CD8-positive, alpha-beta memory T cell (primary cell): ENCODE results near the gene LCN6. TPM values are rescaled to one million over a fixed set of nuclear protein-coding genes. Genes with fewer than 3 reads are reported as not detected.

Experiments
- CTCF ChIA-PET: fragments of 350-600 bp; sonication (Branson Sonifier 250); formaldehyde crosslinking; loops from one replicate; lab custom pipeline; 2021; ENCODE audit warnings: antibody characterized with exemption; lab: Charles Lee
- POLR2A ChIA-PET: fragments of 350-600 bp; sonication (Branson Sonifier 250); formaldehyde crosslinking; loops from one replicate; lab custom pipeline; 2021; ENCODE audit warnings: antibody characterized with exemption; lab: Charles Lee
- DNase-seq, 5 donors: peaks; one replicate each; pipeline versions ENCODE4 v3.0.0 to v3.0.0-alpha.2; 2020 to 2022; ENCODE audit warnings: mixed read lengths in 1 of 5
- H3K27ac ChIP-seq: one replicate; pipeline ENCODE4 v1.7.0; 2013; ENCODE audit warnings: low read depth, mild to moderate bottlenecking, low read length, moderate library complexity
- H3K27me3 ChIP-seq: 2 replicates; pipeline ENCODE4 v1.7.0; 2013; ENCODE audit warnings: low read length, mild to moderate bottlenecking; ENCODE audit not compliant: insufficient read depth, poor library complexity, severe bottlenecking
- H3K36me3 ChIP-seq: 2 replicates; pipeline ENCODE4 v1.7.0; 2013; ENCODE audit warnings: mild to moderate bottlenecking, low read length, moderate library complexity; ENCODE audit not compliant: insufficient read depth
- H3K4me1 ChIP-seq: 2 replicates; pipeline ENCODE4 v1.7.0; 2013; ENCODE audit warnings: mild to moderate bottlenecking, low read length, moderate library complexity; ENCODE audit not compliant: insufficient read depth
- H3K4me3 ChIP-seq: 2 replicates; pipeline ENCODE4 v1.7.0; 2013; ENCODE audit warnings: mild to moderate bottlenecking, low read length
- H3K9me3 ChIP-seq: 2 replicates; pipeline ENCODE4 v1.7.0; 2013; ENCODE audit warnings: mild to moderate bottlenecking, low read length
- H3K27ac Mint-ChIP-seq, 8 donors: one replicate each; pipeline ENCODE4 v1.8.0; 2020 to 2021; ENCODE audit warnings: mixed read lengths in 8 of 8, mild to moderate bottlenecking in 6 of 8, inconsistent platforms in 3 of 8, moderate library complexity in 3 of 8
- H3K27me3 Mint-ChIP-seq, 2 donors: one replicate each; pipeline ENCODE4 v1.8.0; 2020 to 2021; ENCODE audit warnings: mixed read lengths in 2 of 2, mild to moderate bottlenecking in 1 of 2, moderate library complexity in 1 of 2
- H3K36me3 Mint-ChIP-seq, 3 donors: one replicate each; pipeline ENCODE4 v1.8.0; 2020 to 2021; ENCODE audit warnings: mixed read lengths in 3 of 3, inconsistent platforms in 1 of 3, mild to moderate bottlenecking in 1 of 3
- H3K4me1 Mint-ChIP-seq, 3 donors: one replicate each; pipeline ENCODE4 v1.8.0; 2020 to 2021; ENCODE audit warnings: mixed read lengths in 3 of 3, inconsistent platforms in 1 of 3, mild to moderate bottlenecking in 1 of 3
- H3K4me3 Mint-ChIP-seq, 7 donors: one replicate each; pipeline ENCODE4 v1.8.0; 2020 to 2021; ENCODE audit warnings: mixed read lengths in 7 of 7, mild to moderate bottlenecking in 6 of 7, moderate library complexity in 4 of 7, inconsistent platforms in 2 of 7
- H3K9me3 Mint-ChIP-seq, 5 donors: one replicate each; pipeline ENCODE4 v1.8.0; 2020 to 2022; ENCODE audit warnings: mixed read lengths in 5 of 5, mild to moderate bottlenecking in 3 of 5, moderate library complexity in 2 of 5, inconsistent platforms in 1 of 5
- polyA plus RNA-seq: library from polyadenylated mRNA; unstranded; fragments of 300-500 nt; fragmentation: Illumina TruSeq; gene quantifications from one replicate; pipeline ENCODE4 v1.2.3, GENCODE V29; 2021
- total RNA-seq, 2 experiments: library from RNA; stranded (reverse); gene quantifications; one replicate each; pipeline ENCODE4 v1.2.3, GENCODE V29; 2021

Gene LCN6
- total and polyA plus RNA-seq, 3 experiments from 2014 or later: not detected

DNA sequence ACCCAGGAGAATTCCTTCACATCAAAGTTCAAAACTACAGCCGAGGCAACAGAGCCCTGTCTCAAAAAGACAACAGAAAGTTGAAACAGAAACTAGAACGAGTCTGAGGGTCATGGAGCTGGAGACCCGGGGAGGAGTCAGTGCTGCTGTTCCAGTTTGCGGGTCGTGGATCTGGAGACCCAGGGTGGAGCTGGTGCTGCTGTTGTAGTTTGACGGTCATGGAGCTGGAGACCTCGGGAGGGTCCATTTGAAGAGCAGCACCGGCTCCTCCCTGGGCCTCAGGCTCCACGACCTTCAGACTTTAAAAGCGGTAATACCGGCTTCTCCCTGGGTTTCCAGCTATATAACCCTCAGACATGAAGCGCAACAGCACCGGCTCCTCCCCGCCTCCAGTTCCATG is 29.0 kb upstream of the LCN6 start:
- Mint-ChIP-seq H3K4me1 (no peaks in the 10 kb centered on the region), H3K4me3 (no peak overlapping the region), H3K9me3 (peaks cover 0 to 10% (median 6%) of the 10 kb centered on the region in 5 donors), H3K27me3 (peaks cover 13 to 22% of the 10 kb centered on the region in 2 donors), H3K36me3 (peaks cover 0 to 5% (median 1%) of the 10 kb centered on the region in 3 donors), H3K27ac (peak overlapping the region in 1 of 8 donors; percentile 65)
- Histone ChIP-seq H3K36me3 (no peaks in the 10 kb centered on the region), H3K27me3 (no peaks in the 10 kb centered on the region), H3K27ac (no peak overlapping the region), H3K4me1 (no peaks in the 10 kb centered on the region), H3K4me3 (no peak overlapping the region), H3K9me3 (peaks cover 5% of the 10 kb centered on the region)
- CTCF ChIA-PET: interaction anchor here (0.6 to 4.1 kb wide), 10 partner anchors 9 to 773 kb away, joined by 3 to 19 read pairs (median 4); partner anchors contain the start of gene NPDC1
- POLR2A ChIA-PET: no interaction called here
- DNase-seq: no peak

DNA sequence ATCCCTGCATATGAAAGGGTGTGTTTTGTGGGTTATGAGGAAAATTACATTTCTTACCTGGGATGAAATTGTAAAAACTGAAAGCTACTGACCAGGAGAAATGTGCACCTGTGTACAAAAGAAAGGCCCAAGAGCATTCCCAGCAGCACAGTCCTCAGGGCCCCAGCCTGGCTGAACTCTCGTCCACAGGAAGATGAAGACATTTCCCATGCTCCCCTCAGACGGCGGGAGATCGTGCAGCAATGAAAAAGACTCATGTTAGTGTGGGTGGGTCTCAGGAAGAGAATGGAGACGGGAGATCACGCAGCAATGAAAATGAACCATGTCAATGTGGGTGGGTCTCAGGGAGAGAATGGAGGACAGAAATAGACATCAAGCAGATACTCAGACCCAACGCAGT is 28.6 kb upstream of the LCN6 start:
- H3K27ac ChIP-seq: no peak overlapping the region
- ChIA-PET POLR2A (no interaction called here), CTCF (interaction anchor here (0.6 to 4.1 kb wide), 9 partner anchors 9 to 774 kb away, joined by 3 to 19 read pairs (median 4); partner anchors contain the start of gene NPDC1)
- H3K36me3 Mint-ChIP-seq: peaks cover 0 to 5% (median 1%) of the 10 kb centered on the region in 3 donors
- H3K4me1 ChIP-seq: no peaks in the 10 kb centered on the region
- H3K9me3 Mint-ChIP-seq: peaks cover 0 to 10% (median 6%) of the 10 kb centered on the region in 5 donors
- H3K27me3 Mint-ChIP-seq: peaks cover 15 to 22% of the 10 kb centered on the region in 2 donors
- no peaks in the 10 kb centered on the region for H3K4me1 Mint-ChIP-seq
- DNase-seq: no peak
- H3K4me3 Mint-ChIP-seq: no peak overlapping the region
- no peaks in the 10 kb centered on the region for H3K27me3 ChIP-seq
- no peak overlapping the region for H3K27ac Mint-ChIP-seq
- no peak overlapping the region for H3K4me3 ChIP-seq
- H3K9me3 ChIP-seq: peaks cover 5% of the 10 kb centered on the region
- no peaks in the 10 kb centered on the region for H3K36me3 ChIP-seq

DNA sequence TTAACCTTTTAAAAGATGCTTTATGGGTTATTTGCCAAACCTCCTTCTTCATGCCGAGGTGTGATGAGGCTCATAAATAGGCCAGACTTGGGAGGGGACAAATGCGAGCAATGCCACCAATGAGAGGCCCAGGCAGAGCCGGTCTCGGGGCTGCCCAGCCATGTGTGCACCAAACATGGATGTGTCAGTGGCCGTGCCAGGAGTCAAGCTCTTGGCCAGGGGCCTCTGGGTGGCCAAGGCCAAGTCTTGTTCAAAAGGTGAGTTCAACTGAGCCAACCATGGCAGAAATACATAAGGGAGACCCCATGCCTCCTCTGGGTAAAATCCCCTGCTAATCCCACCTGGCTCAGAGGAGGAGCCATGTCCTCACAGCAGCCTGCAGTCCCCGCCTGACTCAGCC is 26.9 kb upstream of the LCN6 start:
- ChIA-PET CTCF (interaction anchor here (1.0 kb wide), 1 partner anchor 17 kb away, joined by 3 read pairs; the partner anchor contains the start of gene LCN8), POLR2A (no interaction called here)

DNA sequence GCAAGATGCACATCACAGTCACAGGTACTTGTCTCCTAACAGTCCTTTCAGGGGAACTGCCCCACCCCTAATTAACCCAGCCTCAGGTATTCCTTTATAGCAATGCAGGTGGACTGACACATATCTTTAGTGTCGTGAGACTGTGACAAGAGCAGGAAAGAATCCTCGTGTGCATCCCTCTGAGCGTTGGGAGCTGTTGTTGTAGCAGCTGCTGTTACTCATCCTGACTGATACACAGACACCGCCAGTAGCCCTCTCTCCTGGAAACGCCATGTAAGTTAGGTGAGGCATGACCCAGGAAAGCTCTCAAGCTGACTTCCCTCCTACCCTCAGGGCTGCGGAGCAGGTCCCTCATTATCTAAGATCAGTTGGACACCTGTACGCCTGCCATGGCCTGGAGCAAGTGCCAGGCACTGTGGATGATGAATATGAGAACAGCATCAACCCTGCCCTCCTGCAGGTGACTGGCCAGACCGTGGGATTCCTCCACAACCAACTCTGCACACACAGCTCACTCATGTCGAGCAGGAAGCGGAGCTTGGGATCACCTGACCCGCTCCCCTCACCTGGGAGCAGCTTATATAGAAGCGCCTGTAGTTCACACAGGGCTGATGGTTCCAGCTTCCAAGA is 26.2 kb upstream of the LCN6 start:
- H3K27me3 ChIP-seq: no peaks in the 10 kb centered on the region
- H3K9me3 Mint-ChIP-seq: peaks cover 0 to 10% (median 6%) of the 10 kb centered on the region in 5 donors
- H3K4me1 Mint-ChIP-seq: peaks cover 0 to 3% (median 0%) of the 10 kb centered on the region in 3 donors
- H3K4me1 ChIP-seq: no peaks in the 10 kb centered on the region
- H3K4me3 ChIP-seq: no peak overlapping the region
- no peak overlapping the region for H3K27ac Mint-ChIP-seq
- H3K36me3 Mint-ChIP-seq: peaks cover 0 to 5% (median 1%) of the 10 kb centered on the region in 3 donors
- H3K36me3 ChIP-seq: no peaks in the 10 kb centered on the region
- ChIA-PET POLR2A (no interaction called here), CTCF (no interaction called here)
- H3K27me3 Mint-ChIP-seq: peaks cover 15 to 22% of the 10 kb centered on the region in 2 donors
- H3K4me3 Mint-ChIP-seq: no peak overlapping the region
- peaks cover 5% of the 10 kb centered on the region for H3K9me3 ChIP-seq
- no peak for DNase-seq
- H3K27ac ChIP-seq: no peak overlapping the region

More for the DNA sequence above, 26.9 kb upstream of the LCN6 start:
- H3K27me3 ChIP-seq: no peaks in the 10 kb centered on the region
- no peak for DNase-seq
- H3K4me1 ChIP-seq: no peaks in the 10 kb centered on the region
- H3K4me3 Mint-ChIP-seq: no peak overlapping the region
- no peak overlapping the region for H3K27ac Mint-ChIP-seq
- peaks cover 15 to 22% of the 10 kb centered on the region in 2 donors for H3K27me3 Mint-ChIP-seq
- peaks cover 5% of the 10 kb centered on the region for H3K9me3 ChIP-seq
- peaks cover 0 to 10% (median 6%) of the 10 kb centered on the region in 5 donors for H3K9me3 Mint-ChIP-seq
- no peak overlapping the region for H3K27ac ChIP-seq
- no peak overlapping the region for H3K4me3 ChIP-seq
- H3K4me1 Mint-ChIP-seq: no peaks in the 10 kb centered on the region
- H3K36me3 ChIP-seq: no peaks in the 10 kb centered on the region
- peaks cover 0 to 5% (median 1%) of the 10 kb centered on the region in 3 donors for H3K36me3 Mint-ChIP-seq

DNA sequence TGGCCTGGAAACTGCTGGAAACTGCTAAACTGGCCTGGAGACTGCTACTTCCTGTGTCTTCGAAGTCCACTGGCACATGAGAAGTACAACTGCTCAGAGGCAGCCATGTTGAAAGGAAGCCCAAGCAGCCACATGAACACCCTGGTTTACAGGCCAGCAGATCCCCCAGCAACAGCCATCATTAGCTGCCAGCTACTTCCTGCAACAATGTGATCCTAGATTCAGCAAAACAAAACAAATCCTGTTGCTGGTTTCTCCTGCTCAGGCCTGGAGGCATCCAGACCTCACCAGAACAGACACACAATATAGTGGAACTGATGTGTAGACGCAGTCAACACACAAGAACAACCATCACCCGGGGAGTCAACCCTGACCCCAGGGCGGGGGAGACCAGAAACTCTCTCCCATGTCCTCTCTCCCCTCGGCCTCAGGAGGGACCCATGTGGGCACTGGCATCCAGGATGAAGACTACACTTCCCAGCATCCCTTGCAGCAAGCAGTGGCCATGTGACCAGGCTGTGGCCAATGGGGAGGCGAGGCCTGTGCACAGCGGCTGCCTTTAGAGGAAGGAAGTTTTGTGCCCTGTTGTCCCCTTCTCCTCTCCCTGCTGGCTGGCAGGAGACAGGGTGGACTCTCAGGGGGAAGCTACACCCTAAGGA is 25.2 kb upstream of the LCN6 start:
- Mint-ChIP-seq H3K4me1 (peaks cover 0 to 3% (median 0%) of the 10 kb centered on the region in 3 donors), H3K36me3 (peaks cover 0 to 5% (median 0%) of the 10 kb centered on the region in 3 donors), H3K4me3 (no peak overlapping the region), H3K27me3 (peaks cover 11 to 15% of the 10 kb centered on the region in 2 donors), H3K9me3 (peaks cover 0 to 10% (median 6%) of the 10 kb centered on the region in 5 donors), H3K27ac (no peak overlapping the region)
- Histone ChIP-seq H3K9me3 (peaks cover 5% of the 10 kb centered on the region), H3K27ac (no peak overlapping the region), H3K36me3 (no peaks in the 10 kb centered on the region), H3K27me3 (no peaks in the 10 kb centered on the region), H3K4me1 (no peaks in the 10 kb centered on the region), H3K4me3 (no peak overlapping the region)
- no peak for DNase-seq
- ChIA-PET POLR2A (no interaction called here), CTCF (no interaction called here)

DNA sequence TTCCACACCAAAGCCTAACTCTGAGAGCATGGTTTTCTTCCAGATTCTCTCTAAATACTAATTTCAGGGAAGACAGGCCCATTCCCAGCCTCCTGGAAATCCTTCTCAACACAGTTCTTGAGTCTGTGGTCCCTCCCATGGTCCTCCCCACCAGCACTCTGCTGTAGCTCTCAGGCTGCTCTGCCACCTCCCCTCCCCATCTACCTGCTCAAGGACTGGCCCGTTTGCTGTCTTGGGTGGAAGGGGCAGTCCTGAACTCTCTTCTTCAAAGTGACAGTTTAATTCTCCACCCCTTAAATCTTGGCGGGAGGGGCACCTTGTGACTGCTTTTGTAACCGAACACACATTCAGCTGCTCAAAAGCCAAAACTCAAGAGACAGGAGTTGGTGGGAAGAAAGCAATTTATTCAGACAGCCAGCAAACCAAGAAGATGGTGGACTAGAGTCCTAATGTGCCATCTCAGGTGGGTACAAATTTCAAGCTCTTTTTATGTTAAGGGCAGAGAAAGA is 23.6 kb upstream of the LCN6 start:
- no peak for DNase-seq

DNA sequence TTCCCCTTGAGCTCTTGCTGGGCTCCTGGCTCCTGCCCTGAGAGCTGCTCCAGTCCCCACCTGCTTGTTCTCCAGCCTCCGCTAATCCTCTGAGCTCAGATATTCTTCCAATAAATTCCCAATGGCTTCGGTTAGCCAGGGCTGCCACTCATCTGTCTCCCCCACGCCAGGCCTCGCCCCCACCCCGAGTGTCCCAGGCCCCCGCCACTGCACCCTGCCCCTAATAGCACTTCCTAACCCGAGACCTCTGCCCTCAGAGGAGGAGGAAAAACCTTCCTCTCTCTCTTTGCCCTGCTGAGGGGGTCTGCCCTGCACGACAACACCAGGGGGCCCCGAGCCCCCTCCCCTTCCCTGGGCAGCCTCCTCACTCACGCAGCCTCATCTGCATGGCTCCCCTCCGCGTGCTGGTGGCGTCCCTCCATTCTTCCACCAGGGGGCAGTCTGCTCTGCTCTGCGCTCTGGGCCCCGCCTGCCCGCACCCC is 21.4 kb upstream of the LCN6 start:
- ChIA-PET CTCF (interaction anchor here (4.5 kb wide), 1 partner anchor 8 kb away, joined by 13 read pairs; no protein-coding TSS in a partner anchor), POLR2A (no interaction called here)
- H3K4me1 ChIP-seq: no peaks in the 10 kb centered on the region
- DNase-seq: peak in 4 of 5 donors; percentile 21 to 27 (median 24)
- H3K9me3 Mint-ChIP-seq: peaks cover 0 to 10% (median 6%) of the 10 kb centered on the region in 5 donors
- H3K27me3 Mint-ChIP-seq: peaks cover 9 to 13% of the 10 kb centered on the region in 2 donors
- H3K4me3 Mint-ChIP-seq: no peak overlapping the region
- no peaks in the 10 kb centered on the region for H3K27me3 ChIP-seq
- peaks cover 0 to 5% (median 0%) of the 10 kb centered on the region in 3 donors for H3K36me3 Mint-ChIP-seq
- no peak overlapping the region for H3K27ac ChIP-seq
- no peaks in the 10 kb centered on the region for H3K36me3 ChIP-seq
- no peak overlapping the region for H3K4me3 ChIP-seq
- peaks cover 5 to 14% (median 13%) of the 10 kb centered on the region in 3 donors for H3K4me1 Mint-ChIP-seq
- H3K27ac Mint-ChIP-seq: no peak overlapping the region
- H3K9me3 ChIP-seq: peaks cover 5% of the 10 kb centered on the region

More for the DNA sequence above, 23.6 kb upstream of the LCN6 start:
- Histone ChIP-seq H3K36me3 (no peaks in the 10 kb centered on the region), H3K4me1 (no peaks in the 10 kb centered on the region), H3K9me3 (peaks cover 5% of the 10 kb centered on the region), H3K27ac (no peak overlapping the region), H3K4me3 (no peak overlapping the region), H3K27me3 (no peaks in the 10 kb centered on the region)
- Mint-ChIP-seq H3K4me1 (peaks cover 0 to 5% (median 2%) of the 10 kb centered on the region in 3 donors), H3K9me3 (peaks cover 0 to 10% (median 6%) of the 10 kb centered on the region in 5 donors), H3K36me3 (peaks cover 0 to 5% (median 0%) of the 10 kb centered on the region in 3 donors), H3K4me3 (no peak overlapping the region), H3K27me3 (peaks cover 14 to 15% of the 10 kb centered on the region in 2 donors), H3K27ac (no peak overlapping the region)
- ChIA-PET POLR2A (no interaction called here), CTCF (interaction anchor here (1.4 kb wide), 1 partner anchor 15 kb away, joined by 5 read pairs; no protein-coding TSS in a partner anchor)
